PC-9 (cell line): ENCODE results near the gene MYOM1.

Experiments used
- CTCF ChIP-seq: fragments of 200-600 bp; sonication (generic); conservative IDR thresholded peaks from 2 replicates; pipeline ENCODE4 v1.6.1; 2017; ENCODE audit warnings: mixed run types, antibody characterized with exemption, mild to moderate bottlenecking, moderate library complexity
- EZH2 ChIP-seq: fragments of 200-600 bp; sonication (generic); IDR thresholded peaks from 2 replicates; pipeline ENCODE4 v1.8.0; 2017; ENCODE audit warnings: antibody characterized with exemption, low read depth

- TF ChIP-seq CTCF, result no peak
- no peak for TF ChIP-seq EZH2
Observed at GRCh38 chr18:3209859-3210569, 9.8 kb downstream of the MYOM1 start.
